HG03521 (cell line): Measurements from ENCODE around the gene ADRA2B.

Experiments used
- ATAC-seq: cut with Tn5 transposase; IDR thresholded peaks from one replicate; pipeline ENCODE4 v1.9.1; 2021; ENCODE audit warnings: mild to moderate bottlenecking, moderate library complexity; ENCODE audit not compliant: unreplicated experiment

ADRA2B gene

GRCh38 chr2:96106991-96107707 lies 9.2 kb downstream of the ADRA2B start:
- no peak for ATAC-seq

GRCh38 chr2:96105994-96106715 lies 10.2 kb downstream of the ADRA2B start:
- ATAC-seq = no peak

GRCh38 chr2:96105152-96105915 lies 11.0 kb downstream of the ADRA2B start:
- no peak for ATAC-seq

- no peak for ATAC-seq
Observed at GRCh38 chr2:96104487-96104861, 11.9 kb downstream of the ADRA2B start.

GRCh38 chr2:96103761-96104486 lies 12.4 kb downstream of the ADRA2B start:
- no peak for ATAC-seq

GRCh38 chr2:96103187-96103601 lies 13.2 kb downstream of the ADRA2B start:
- no peak for ATAC-seq

- no peak for ATAC-seq
Observed at GRCh38 chr2:96102596-96103186, 13.7 kb downstream of the ADRA2B start.

- no peak for ATAC-seq
Observed at GRCh38 chr2:96100893-96101304, 15.5 kb downstream of the ADRA2B start.

- no peak for ATAC-seq
Observed at GRCh38 chr2:96099861-96100798, 16.2 kb downstream of the ADRA2B start.

GRCh38 chr2:96098900-96099590 lies 17.3 kb downstream of the ADRA2B start:
- ATAC-seq = no peak

GRCh38 chr2:96097951-96098823 lies 18.2 kb downstream of the ADRA2B start:
- no peak for ATAC-seq

- no peak for ATAC-seq
Observed at GRCh38 chr2:96097441-96097840, 18.9 kb downstream of the ADRA2B start.

- ATAC-seq = no peak
Observed at GRCh38 chr2:96095116-96095636, 21.2 kb downstream of the ADRA2B start.

- no peak for ATAC-seq
Observed at GRCh38 chr2:96093528-96093927, 22.8 kb downstream of the ADRA2B start.

GRCh38 chr2:96092951-96093350 lies 23.4 kb downstream of the ADRA2B start:
- ATAC-seq = no peak

GRCh38 chr2:96092573-96092877 lies 23.8 kb downstream of the ADRA2B start:
- ATAC-seq = no peak

- no peak for ATAC-seq
Observed at GRCh38 chr2:96091711-96092572, 24.4 kb downstream of the ADRA2B start.
